NCI-H82 (cell line): ENCODE measurements around the gene PLA2G2A.

Experiments used
- DNase-seq: peaks from one replicate; lab custom pipeline; 2025; lab: John Stamatoyannopoulos, UW

PLA2G2A gene

GRCh38 chr1:19926296-19927129 is 52.9 kb downstream of the PLA2G2A start:
- no peak for DNase-seq
